ENCODE data around the gene ENPEP. TPM values are rescaled to one million over a fixed set of nuclear protein-coding genes. Genes with fewer than 3 reads are reported as not detected.
A peak's percentile ranks its signal among the peaks of the same experiment; 100 is the strongest.

The ENPEP gene
- total RNA-seq, 1 experiment from 2014 or later = 13.2 TPM

DNA sequence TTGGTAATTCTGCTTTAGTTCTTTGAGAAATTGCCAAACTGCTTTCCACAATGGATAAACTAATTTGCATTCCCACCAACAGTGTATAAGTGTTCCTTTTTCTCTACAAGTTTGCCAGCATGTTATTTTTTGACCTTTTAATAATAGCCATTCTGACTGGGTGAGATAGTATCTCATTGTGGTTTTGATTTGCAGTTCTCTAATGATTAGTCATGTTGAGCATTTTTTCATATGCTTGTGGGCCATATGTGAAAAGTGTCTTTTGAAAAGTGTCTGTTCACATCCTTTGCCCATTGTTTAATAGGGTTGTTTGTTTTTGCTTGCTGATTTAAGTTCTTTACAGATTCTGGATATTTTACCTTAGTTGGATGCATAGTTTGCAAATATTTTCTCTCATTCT, 25.9 kb downstream of the ENPEP start:
- BruUV-seq (replicated peaks) = no TSS peak
- ChIA-PET POLR2A (ENCODE audit: low non-redundant PET) (no interaction called here), CTCF (no interaction called here)
- no peak for DNase-seq (ENCODE audit: low spot score)
- H3K36me3 ChIP-seq (ENCODE audit: insufficient read depth, low read length, poor library complexity, severe bottlenecking) = no peaks in the 10 kb centered on the region
- no peaks in the 10 kb centered on the region for H3K27me3 ChIP-seq (replicated peaks; ENCODE audit: insufficient read depth, low read depth, low read length, poor library complexity)
- H3K27ac ChIP-seq (ENCODE audit: low read depth, low read length, poor library complexity, severe bottlenecking) = no peak overlapping the region
- H3K4me1 ChIP-seq (ENCODE audit: insufficient read depth, low read length, poor library complexity, severe bottlenecking) = peaks cover 16% of the 10 kb centered on the region
- peaks cover 5% of the 10 kb centered on the region for H3K9me3 ChIP-seq (ENCODE audit: low read depth, low read length, poor library complexity, severe bottlenecking)
- TF ChIP-seq, protein P1, sequence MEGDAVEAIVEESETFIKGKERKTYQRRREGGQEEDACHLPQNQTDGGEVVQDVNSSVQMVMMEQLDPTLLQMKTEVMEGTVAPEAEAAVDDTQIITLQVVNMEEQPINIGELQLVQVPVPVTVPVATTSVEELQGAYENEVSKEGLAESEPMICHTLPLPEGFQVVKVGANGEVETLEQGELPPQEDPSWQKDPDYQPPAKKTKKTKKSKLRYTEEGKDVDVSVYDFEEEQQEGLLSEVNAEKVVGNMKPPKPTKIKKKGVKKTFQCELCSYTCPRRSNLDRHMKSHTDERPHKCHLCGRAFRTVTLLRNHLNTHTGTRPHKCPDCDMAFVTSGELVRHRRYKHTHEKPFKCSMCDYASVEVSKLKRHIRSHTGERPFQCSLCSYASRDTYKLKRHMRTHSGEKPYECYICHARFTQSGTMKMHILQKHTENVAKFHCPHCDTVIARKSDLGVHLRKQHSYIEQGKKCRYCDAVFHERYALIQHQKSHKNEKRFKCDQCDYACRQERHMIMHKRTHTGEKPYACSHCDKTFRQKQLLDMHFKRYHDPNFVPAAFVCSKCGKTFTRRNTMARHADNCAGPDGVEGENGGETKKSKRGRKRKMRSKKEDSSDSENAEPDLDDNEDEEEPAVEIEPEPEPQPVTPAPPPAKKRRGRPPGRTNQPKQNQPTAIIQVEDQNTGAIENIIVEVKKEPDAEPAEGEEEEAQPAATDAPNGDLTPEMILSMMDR (conservative IDR thresholded peaks at IDR 0.05; ENCODE audit: low read depth, low read length) = no peak
- TF ChIP-seq EZH2 (IDR thresholded peaks at IDR 0.05; ENCODE audit: borderline replicate concordance, low read depth, low read length, poor library complexity, severe bottlenecking) = no peak
- intact Hi-C loops (cut with micrococcal nuclease; ENCODE audit: unreplicated experiment) = no loop called here
- no peak overlapping the region for H3K4me3 ChIP-seq (ENCODE audit: low read depth, low read length, poor library complexity, severe bottlenecking)

DNA sequence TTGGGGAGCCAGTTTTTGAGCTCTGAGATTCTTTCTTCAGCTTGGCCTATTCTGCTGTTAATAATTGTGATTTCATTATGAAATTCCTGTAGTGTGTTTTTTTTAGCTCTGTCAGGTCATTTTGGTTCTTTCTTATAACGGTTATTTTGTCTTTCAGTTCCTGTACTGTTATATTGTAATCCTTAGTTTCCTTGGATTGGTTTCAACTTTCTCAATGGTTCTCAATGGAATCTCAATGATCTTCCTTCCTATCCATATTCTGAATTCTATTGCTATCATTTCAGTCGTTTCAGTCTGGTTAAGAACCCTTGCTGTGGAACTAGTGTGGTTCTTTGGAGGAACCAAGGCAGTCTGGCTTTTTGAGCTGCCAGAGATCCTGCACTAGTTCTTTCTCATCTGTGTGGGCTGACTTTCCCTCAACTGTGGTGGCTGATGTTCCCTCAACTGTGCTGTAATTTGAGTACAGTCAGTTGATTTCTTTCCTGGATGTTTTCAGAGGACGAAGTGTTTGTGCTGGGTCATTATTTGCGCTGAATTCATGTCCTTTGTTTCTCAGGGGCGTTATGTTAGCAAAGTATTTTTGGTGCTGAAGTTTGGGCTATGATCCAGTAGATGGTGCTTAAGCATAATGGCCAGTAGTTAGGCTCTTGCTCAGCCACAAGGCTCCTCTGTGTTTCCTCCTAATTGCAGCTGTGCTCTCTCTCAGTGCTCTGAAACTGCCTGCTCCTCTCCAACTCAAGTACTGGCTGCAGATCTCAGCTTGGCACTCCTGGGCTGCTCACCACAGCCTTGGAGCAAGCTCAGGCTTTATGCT, 27.5 kb downstream of the ENPEP start:
- Histone ChIP-seq H3K4me1 (ENCODE audit: insufficient read depth, low read length, poor library complexity, severe bottlenecking) (peaks cover 16% of the 10 kb centered on the region), H3K36me3 (ENCODE audit: insufficient read depth, low read length, poor library complexity, severe bottlenecking) (no peaks in the 10 kb centered on the region), H3K27ac (ENCODE audit: low read depth, low read length, poor library complexity, severe bottlenecking) (peak overlapping the region; percentile 63), H3K9me3 (ENCODE audit: low read depth, low read length, poor library complexity, severe bottlenecking) (peaks cover 5% of the 10 kb centered on the region), H3K27me3 (replicated peaks; ENCODE audit: insufficient read depth, low read depth, low read length, poor library complexity) (no peaks in the 10 kb centered on the region), H3K4me3 (ENCODE audit: low read depth, low read length, poor library complexity, severe bottlenecking) (no peak overlapping the region)
- TF ChIP-seq, protein P1 (conservative IDR thresholded peaks at IDR 0.05; ENCODE audit: low read depth, low read length) = 0 out of 2 replicates have a peak, but pooled peaks have one; percentile 21
- TF ChIP-seq EZH2 (IDR thresholded peaks at IDR 0.05; ENCODE audit: borderline replicate concordance, low read depth, low read length, poor library complexity, severe bottlenecking) = no peak
- DNase-seq (ENCODE audit: low spot score) = peak; percentile 45
- POLR2A ChIA-PET (ENCODE audit: low non-redundant PET) = no interaction called here
- BruUV-seq (replicated peaks) = no TSS peak
- intact Hi-C loops (cut with micrococcal nuclease; ENCODE audit: unreplicated experiment) = no loop called here
- CTCF ChIA-PET = no interaction called here

DNA sequence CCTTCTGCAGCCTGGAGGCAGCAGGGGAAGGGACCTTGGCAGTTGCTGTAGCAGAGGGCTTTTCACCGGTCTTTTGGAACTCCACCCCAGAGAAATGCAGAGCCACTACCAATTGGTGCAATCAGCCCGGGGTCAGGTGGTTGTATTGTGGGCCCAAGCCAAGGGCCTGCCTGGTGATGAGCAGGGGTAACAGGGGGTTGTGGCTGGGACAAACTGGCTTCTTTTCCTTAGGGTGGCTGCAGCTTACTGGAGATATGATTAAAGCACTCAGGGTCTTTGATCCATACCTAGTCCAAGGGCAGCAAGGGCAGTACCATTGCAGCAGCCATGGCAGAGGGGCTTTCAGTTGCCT, 28.1 kb downstream of the ENPEP start:
- H3K9me3 ChIP-seq (ENCODE audit: low read depth, low read length, poor library complexity, severe bottlenecking) = peaks cover 5% of the 10 kb centered on the region
- intact Hi-C loops (cut with micrococcal nuclease; ENCODE audit: unreplicated experiment) = no loop called here
- CTCF ChIA-PET = no interaction called here
- no TSS peak for BruUV-seq (replicated peaks)
- no peak overlapping the region for H3K4me3 ChIP-seq (ENCODE audit: low read depth, low read length, poor library complexity, severe bottlenecking)
- peak overlapping the region; percentile 63 for H3K27ac ChIP-seq (ENCODE audit: low read depth, low read length, poor library complexity, severe bottlenecking)
- POLR2A ChIA-PET (ENCODE audit: low non-redundant PET) = no interaction called here
- no peaks in the 10 kb centered on the region for H3K27me3 ChIP-seq (replicated peaks; ENCODE audit: insufficient read depth, low read depth, low read length, poor library complexity)
- H3K36me3 ChIP-seq (ENCODE audit: insufficient read depth, low read length, poor library complexity, severe bottlenecking) = no peaks in the 10 kb centered on the region
- DNase-seq (ENCODE audit: low spot score) = no peak
- H3K4me1 ChIP-seq (ENCODE audit: insufficient read depth, low read length, poor library complexity, severe bottlenecking) = peaks cover 16% of the 10 kb centered on the region
- TF ChIP-seq EZH2 (IDR thresholded peaks at IDR 0.05; ENCODE audit: borderline replicate concordance, low read depth, low read length, poor library complexity, severe bottlenecking) = no peak
- TF ChIP-seq, protein P1 (conservative IDR thresholded peaks at IDR 0.05; ENCODE audit: low read depth, low read length) = no peak
